ENCODE data around the gene SEPTIN10.

The SEPTIN10 gene

DNA sequence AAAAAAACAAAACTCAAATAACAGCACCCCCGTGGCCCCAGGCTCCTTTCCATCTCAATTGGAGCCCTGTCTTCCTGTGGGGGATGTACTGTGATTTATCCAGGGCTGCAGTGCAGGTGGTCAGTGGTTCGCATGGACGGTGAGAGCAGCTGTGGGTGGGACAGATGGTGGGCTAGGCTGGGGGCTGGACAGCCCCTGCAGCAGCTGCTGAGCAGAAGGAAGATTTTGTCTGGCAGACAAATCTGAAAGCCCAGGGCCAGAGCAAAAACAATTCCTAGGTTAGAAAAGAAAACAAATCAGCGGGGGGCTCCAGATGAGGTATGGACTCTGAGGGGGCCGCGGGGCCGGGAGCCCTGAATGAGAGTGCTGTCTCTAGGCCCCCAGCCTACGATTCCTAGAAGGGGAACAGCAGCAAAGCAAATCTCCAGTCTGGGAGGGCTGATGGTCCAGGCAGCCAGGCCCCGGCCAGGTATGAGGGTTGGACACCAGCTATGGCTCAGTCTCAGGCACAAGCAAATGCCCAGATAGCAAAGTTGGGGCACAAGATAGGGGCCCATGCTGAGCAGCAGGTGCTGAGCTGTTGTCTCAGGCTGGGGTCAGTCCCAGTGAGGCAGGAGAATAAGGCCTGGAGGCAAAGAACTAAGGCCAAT, 45.8 kb upstream of the SEPTIN10 start:
- Histone ChIP-seq H3K27me3 (ENCODE audit: insufficient read depth, low read length, poor library complexity, severe bottlenecking) (no peaks in the 10 kb centered on the region), H3K9ac (ENCODE audit: low read depth, low read length, poor library complexity, severe bottlenecking) (no peak overlapping the region), H3K79me2 (ENCODE audit: insufficient read depth, low read length) (no peaks in the 10 kb centered on the region), H3K9me3 (ENCODE audit: insufficient read depth, low read depth, low read length) (no peaks in the 10 kb centered on the region), H3F3A (ENCODE audit: low read depth) (no peaks in the 10 kb centered on the region), H4K20me1 (ENCODE audit: insufficient read depth, low read length, poor library complexity, severe bottlenecking) (no peaks in the 10 kb centered on the region), H3K9me2 (replicated peaks; ENCODE audit: low read depth, low read length) (no peaks in the 10 kb centered on the region), H3K36me3 (ENCODE audit: insufficient read depth, low read length) (no peaks in the 10 kb centered on the region), H2AFZ (ENCODE audit: low read length) (no peak overlapping the region; the same call in 1 of the 2 replicates), H3K4me1 (ENCODE audit: insufficient read depth, low read length, poor library complexity, severe bottlenecking) (peaks cover 14% of the 10 kb centered on the region), H3K4me3 (ENCODE audit: low read length, poor library complexity, severe bottlenecking) (no peak overlapping the region), H3K4me2 (ENCODE audit: low read depth, low read length, poor library complexity, severe bottlenecking) (no peak overlapping the region)
- TF ChIP-seq, protein P1, sequence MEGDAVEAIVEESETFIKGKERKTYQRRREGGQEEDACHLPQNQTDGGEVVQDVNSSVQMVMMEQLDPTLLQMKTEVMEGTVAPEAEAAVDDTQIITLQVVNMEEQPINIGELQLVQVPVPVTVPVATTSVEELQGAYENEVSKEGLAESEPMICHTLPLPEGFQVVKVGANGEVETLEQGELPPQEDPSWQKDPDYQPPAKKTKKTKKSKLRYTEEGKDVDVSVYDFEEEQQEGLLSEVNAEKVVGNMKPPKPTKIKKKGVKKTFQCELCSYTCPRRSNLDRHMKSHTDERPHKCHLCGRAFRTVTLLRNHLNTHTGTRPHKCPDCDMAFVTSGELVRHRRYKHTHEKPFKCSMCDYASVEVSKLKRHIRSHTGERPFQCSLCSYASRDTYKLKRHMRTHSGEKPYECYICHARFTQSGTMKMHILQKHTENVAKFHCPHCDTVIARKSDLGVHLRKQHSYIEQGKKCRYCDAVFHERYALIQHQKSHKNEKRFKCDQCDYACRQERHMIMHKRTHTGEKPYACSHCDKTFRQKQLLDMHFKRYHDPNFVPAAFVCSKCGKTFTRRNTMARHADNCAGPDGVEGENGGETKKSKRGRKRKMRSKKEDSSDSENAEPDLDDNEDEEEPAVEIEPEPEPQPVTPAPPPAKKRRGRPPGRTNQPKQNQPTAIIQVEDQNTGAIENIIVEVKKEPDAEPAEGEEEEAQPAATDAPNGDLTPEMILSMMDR (conservative IDR thresholded peaks at IDR 0.05; ENCODE audit: low read length): no peak
- TF ChIP-seq EZH2phosphoT487 (IDR thresholded peaks at IDR 0.05; ENCODE audit: borderline replicate concordance): no peak

DNA sequence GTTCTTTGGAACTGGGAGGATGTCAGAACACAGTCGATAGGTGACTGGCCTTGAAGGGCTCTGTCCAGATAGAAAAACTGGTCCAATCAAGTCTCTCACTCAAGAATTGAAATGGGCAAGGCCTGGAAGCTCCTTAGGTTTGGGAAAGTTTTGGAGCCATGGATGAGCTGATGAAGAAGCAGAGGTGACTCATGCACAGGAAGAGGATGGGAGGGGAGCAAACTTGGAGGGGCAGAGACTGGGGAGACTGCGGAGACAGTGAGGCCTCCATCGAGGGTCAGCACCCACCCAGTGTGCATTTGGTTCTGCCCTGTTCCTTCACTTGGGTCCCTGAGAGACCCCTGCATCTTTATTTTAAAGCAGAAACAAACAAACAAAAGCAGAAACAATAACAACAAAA, 41.5 kb upstream of the SEPTIN10 start:
- H3K9me2 ChIP-seq (replicated peaks; ENCODE audit: low read depth, low read length): no peaks in the 10 kb centered on the region
- peaks cover 1% of the 10 kb centered on the region for H3K4me1 ChIP-seq (ENCODE audit: insufficient read depth, low read length, poor library complexity, severe bottlenecking)
- H3F3A ChIP-seq (ENCODE audit: low read depth): no peaks in the 10 kb centered on the region
- H3K79me2 ChIP-seq (ENCODE audit: insufficient read depth, low read length): no peaks in the 10 kb centered on the region
- no peak overlapping the region for H3K4me2 ChIP-seq (ENCODE audit: low read depth, low read length, poor library complexity, severe bottlenecking)
- H3K4me3 ChIP-seq (ENCODE audit: low read length, poor library complexity, severe bottlenecking): no peak overlapping the region
- H3K27me3 ChIP-seq (ENCODE audit: insufficient read depth, low read length, poor library complexity, severe bottlenecking): no peaks in the 10 kb centered on the region
- no peak overlapping the region for H2AFZ ChIP-seq (ENCODE audit: low read length)
- H4K20me1 ChIP-seq (ENCODE audit: insufficient read depth, low read length, poor library complexity, severe bottlenecking): no peaks in the 10 kb centered on the region
- no peak overlapping the region for H3K9ac ChIP-seq (ENCODE audit: low read depth, low read length, poor library complexity, severe bottlenecking)
- TF ChIP-seq, protein P1 (conservative IDR thresholded peaks at IDR 0.05; ENCODE audit: low read length): no peak
- TF ChIP-seq EZH2phosphoT487 (IDR thresholded peaks at IDR 0.05; ENCODE audit: borderline replicate concordance): no peak
- no peaks in the 10 kb centered on the region for H3K36me3 ChIP-seq (ENCODE audit: insufficient read depth, low read length)
- no peaks in the 10 kb centered on the region for H3K9me3 ChIP-seq (ENCODE audit: insufficient read depth, low read depth, low read length)

DNA sequence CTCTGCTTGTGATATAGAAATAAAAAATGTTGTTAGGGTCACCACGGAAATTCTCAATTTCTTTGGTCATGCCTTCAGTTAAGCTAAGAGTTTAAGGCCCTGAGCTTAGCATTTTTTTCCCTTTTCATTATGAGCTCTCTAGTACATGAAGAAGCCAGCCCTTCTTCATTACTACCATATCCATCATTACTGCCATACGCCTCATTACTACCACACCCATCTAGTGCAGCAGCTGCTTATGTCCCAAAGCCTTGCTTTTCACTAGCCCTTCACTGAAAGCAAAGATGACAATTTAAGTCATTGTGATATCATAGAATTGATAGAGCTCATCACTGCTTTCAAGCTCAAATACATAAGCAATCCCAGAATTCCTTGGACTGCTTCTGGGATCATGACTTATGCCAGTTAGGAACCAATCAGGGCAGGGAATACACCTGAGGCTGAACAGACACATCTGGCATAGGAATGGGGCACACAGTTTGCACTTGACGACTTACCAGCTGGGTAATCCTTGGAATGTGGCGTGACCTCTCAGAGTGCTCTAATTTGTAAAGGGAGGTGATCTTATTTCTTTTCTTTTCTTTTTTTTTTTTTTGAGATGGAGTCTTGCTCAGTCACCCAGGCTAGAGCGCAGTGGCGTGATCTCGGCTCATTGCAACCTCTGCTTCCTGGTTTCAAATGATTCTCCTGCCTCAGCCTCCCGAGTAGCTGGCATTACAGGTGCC, 40.7 kb upstream of the SEPTIN10 start:
- H2AFZ ChIP-seq (ENCODE audit: low read length): no peak overlapping the region
- H3K36me3 ChIP-seq (ENCODE audit: insufficient read depth, low read length): no peaks in the 10 kb centered on the region
- no peaks in the 10 kb centered on the region for H3K27me3 ChIP-seq (ENCODE audit: insufficient read depth, low read length, poor library complexity, severe bottlenecking)
- H4K20me1 ChIP-seq (ENCODE audit: insufficient read depth, low read length, poor library complexity, severe bottlenecking): no peaks in the 10 kb centered on the region
- no peaks in the 10 kb centered on the region for H3F3A ChIP-seq (ENCODE audit: low read depth)
- H3K9me3 ChIP-seq (ENCODE audit: insufficient read depth, low read depth, low read length): no peaks in the 10 kb centered on the region
- no peaks in the 10 kb centered on the region for H3K9me2 ChIP-seq (replicated peaks; ENCODE audit: low read depth, low read length)
- no peaks in the 10 kb centered on the region for H3K4me1 ChIP-seq (ENCODE audit: insufficient read depth, low read length, poor library complexity, severe bottlenecking)
- TF ChIP-seq, protein P1 (conservative IDR thresholded peaks at IDR 0.05; ENCODE audit: low read length): no peak
- no peak for TF ChIP-seq EZH2phosphoT487 (IDR thresholded peaks at IDR 0.05; ENCODE audit: borderline replicate concordance)
- no peak overlapping the region for H3K4me2 ChIP-seq (ENCODE audit: low read depth, low read length, poor library complexity, severe bottlenecking)
- H3K9ac ChIP-seq (ENCODE audit: low read depth, low read length, poor library complexity, severe bottlenecking): no peak overlapping the region
- H3K4me3 ChIP-seq (ENCODE audit: low read length, poor library complexity, severe bottlenecking): no peak overlapping the region
- no peaks in the 10 kb centered on the region for H3K79me2 ChIP-seq (ENCODE audit: insufficient read depth, low read length)

All from Loucy (cell line).